Vagina (tissue), 2 donors: ENCODE measurements around the gene ADCK2. TPM values are rescaled to one million over a fixed set of nuclear protein-coding genes. Genes with fewer than 3 reads are reported as not detected.
"Not testable (repeated sequence)": the region's sequence is repeated elsewhere in the genome, so short reads cannot be mapped to it uniquely, and the experiment has no call there.

ENCODE experiments used
- DNase-seq, 2 donors: peaks; one replicate each; pipeline ENCODE4 v3.0.0-alpha.2; 2017; ENCODE audit errors: extremely low spot score in 2 of 2
- H3K27ac ChIP-seq: fragments of 200-600 bp; sonication (generic); one replicate; pipeline ENCODE4 v1.5.1; 2019
- H3K27me3 ChIP-seq: fragments of 200-600 bp; sonication (generic); one replicate; pipeline ENCODE4 v1.5.1; 2019
- H3K36me3 ChIP-seq, 2 donors: fragments of 200-600 bp; sonication (generic); one replicate each; pipeline ENCODE4 v1.5.1; 2017 to 2019
- H3K4me1 ChIP-seq: fragments of 200-600 bp; sonication (generic); one replicate; pipeline ENCODE4 v1.5.1; 2019
- H3K4me3 ChIP-seq, 2 donors: fragments of 200-600 bp; sonication (generic); 1 replicate in 1 of 2; 2 replicates in 1 of 2; pipeline ENCODE4 v1.5.1; 2016 to 2019
- H3K9me3 ChIP-seq: fragments of 200-600 bp; sonication (generic); one replicate; pipeline ENCODE4 v1.5.1; 2019
- CTCF ChIP-seq, 3 experiments: fragments of 450-650 bp in 2 of 3; fragments of 200-600 bp in 1 of 3; sonication (generic) in 1 of 3; IDR thresholded peaks; one replicate each; pipeline ENCODE4 v1.5.1; 2017 to 2019; ENCODE audit warnings: antibody characterized with exemption in 3 of 3, mild to moderate bottlenecking in 2 of 3, moderate library complexity in 2 of 3
- POLR2A ChIP-seq, 2 donors: fragments of 450-650 bp; IDR thresholded peaks; one replicate each; pipeline ENCODE4 v1.6.1; 2017; ENCODE audit warnings: antibody characterized with exemption in 2 of 2, mild to moderate bottlenecking in 2 of 2, moderate library complexity in 2 of 2
- POLR2AphosphoS5 ChIP-seq, 2 donors: sonication (generic); formaldehyde crosslinking; IDR thresholded peaks; one replicate each; pipeline ENCODE4 v1.9.0; 2017; ENCODE audit warnings: antibody characterized with exemption in 2 of 2, mild to moderate bottlenecking in 2 of 2, low read depth in 1 of 2; ENCODE audit not compliant: insufficient read depth in 1 of 2
- intact Hi-C: fragments of 100-400 bp; cut with DNase I; formaldehyde crosslinking; loops from one replicate; pipeline ENCODE4 v1.15.1; 2023
- total RNA-seq: library from RNA; depleted of rRNA; stranded (reverse); fragments of >200 nt; gene quantifications from one replicate; pipeline ENCODE4 v1.2.3, GENCODE V29; 2016

The ADCK2 gene
- total RNA-seq, 1 donor from 2014 or later = 21.1 TPM

- no peak for DNase-seq
- Histone ChIP-seq H3K9me3 (no peaks in the 10 kb centered on the region), H3K4me3 (no peak overlapping the region), H3K27ac (no peak overlapping the region), H3K27me3 (no peaks in the 10 kb centered on the region), H3K4me1 (peaks cover 22% of the 10 kb centered on the region), H3K36me3 (peaks cover 0 to 39% of the 10 kb centered on the region in 2 donors)
- intact Hi-C loops = no loop called here
- no peak for TF ChIP-seq POLR2AphosphoS5 (IDR thresholded peaks at IDR 0.05; ENCODE audit: insufficient read depth in 1 of 2, low read depth in 1 of 2)
- TF ChIP-seq POLR2A (IDR thresholded peaks at IDR 0.05) = no peak
- no peak for TF ChIP-seq CTCF (IDR thresholded peaks at IDR 0.05)
Observed at GRCh38 chr7:140702774-140703173, 30.0 kb downstream of the ADCK2 start.

GRCh38 chr7:140704205-140704604 is 31.5 kb downstream of the ADCK2 start:
- H3K36me3 ChIP-seq = peaks cover 0 to 39% of the 10 kb centered on the region in 2 donors
- intact Hi-C loops = no loop called here
- no peak for DNase-seq
- no peak overlapping the region for H3K4me3 ChIP-seq
- no peak for TF ChIP-seq POLR2AphosphoS5 (IDR thresholded peaks at IDR 0.05; ENCODE audit: insufficient read depth in 1 of 2, low read depth in 1 of 2)
- TF ChIP-seq POLR2A (IDR thresholded peaks at IDR 0.05) = no peak
- TF ChIP-seq CTCF (IDR thresholded peaks at IDR 0.05) = no peak
- H3K27me3 ChIP-seq = no peaks in the 10 kb centered on the region
- peaks cover 8% of the 10 kb centered on the region for H3K4me1 ChIP-seq
- no peaks in the 10 kb centered on the region for H3K9me3 ChIP-seq
- H3K27ac ChIP-seq = no peak overlapping the region

GRCh38 chr7:140707132-140707531 is 34.4 kb downstream of the ADCK2 start:
- Histone ChIP-seq H3K4me3 (no peak overlapping the region), H3K27ac (no peak overlapping the region), H3K36me3 (peaks cover 0 to 39% of the 10 kb centered on the region in 2 donors), H3K27me3 (no peaks in the 10 kb centered on the region), H3K9me3 (no peaks in the 10 kb centered on the region), H3K4me1 (no peaks in the 10 kb centered on the region)
- intact Hi-C loops = no loop called here
- DNase-seq = no peak
- TF ChIP-seq POLR2A (IDR thresholded peaks at IDR 0.05) = no peak
- no peak for TF ChIP-seq CTCF (IDR thresholded peaks at IDR 0.05)
- TF ChIP-seq POLR2AphosphoS5 (IDR thresholded peaks at IDR 0.05; ENCODE audit: insufficient read depth in 1 of 2, low read depth in 1 of 2) = no peak

GRCh38 chr7:140708764-140709163 is 36.0 kb downstream of the ADCK2 start:
- not testable (repeated sequence) for H3K9me3 ChIP-seq

GRCh38 chr7:140712392-140712791 is 39.6 kb downstream of the ADCK2 start:
- DNase-seq, H3K36me3 ChIP-seq, H3K27ac ChIP-seq, H3K27me3 ChIP-seq, intact Hi-C loops, H3K4me1 ChIP-seq, H3K4me3 ChIP-seq, H3K9me3 ChIP-seq: not testable (repeated sequence)

More at GRCh38 chr7:140708764-140709163, 36.0 kb downstream of the ADCK2 start:
- intact Hi-C loops, DNase-seq, H3K27me3 ChIP-seq, H3K4me3 ChIP-seq, H3K4me1 ChIP-seq, H3K27ac ChIP-seq: not testable (repeated sequence)
- H3K36me3 ChIP-seq = peaks cover 0 to 31% of the 10 kb centered on the region in 2 donors

GRCh38 chr7:140714331-140715040 is 41.7 kb downstream of the ADCK2 start:
- Histone ChIP-seq H3K9me3 (no peaks in the 10 kb centered on the region), H3K36me3 (peaks cover 0 to 4% of the 10 kb centered on the region in 2 donors), H3K4me3 (no peak overlapping the region), H3K27me3 (no peaks in the 10 kb centered on the region), H3K27ac (no peak overlapping the region), H3K4me1 (no peaks in the 10 kb centered on the region)
- intact Hi-C loops = no loop called here
- no peak for DNase-seq
- no peak for TF ChIP-seq POLR2AphosphoS5 (IDR thresholded peaks at IDR 0.05; ENCODE audit: insufficient read depth in 1 of 2, low read depth in 1 of 2)
